ENCODE data around the gene OBSL1.

DNA sequence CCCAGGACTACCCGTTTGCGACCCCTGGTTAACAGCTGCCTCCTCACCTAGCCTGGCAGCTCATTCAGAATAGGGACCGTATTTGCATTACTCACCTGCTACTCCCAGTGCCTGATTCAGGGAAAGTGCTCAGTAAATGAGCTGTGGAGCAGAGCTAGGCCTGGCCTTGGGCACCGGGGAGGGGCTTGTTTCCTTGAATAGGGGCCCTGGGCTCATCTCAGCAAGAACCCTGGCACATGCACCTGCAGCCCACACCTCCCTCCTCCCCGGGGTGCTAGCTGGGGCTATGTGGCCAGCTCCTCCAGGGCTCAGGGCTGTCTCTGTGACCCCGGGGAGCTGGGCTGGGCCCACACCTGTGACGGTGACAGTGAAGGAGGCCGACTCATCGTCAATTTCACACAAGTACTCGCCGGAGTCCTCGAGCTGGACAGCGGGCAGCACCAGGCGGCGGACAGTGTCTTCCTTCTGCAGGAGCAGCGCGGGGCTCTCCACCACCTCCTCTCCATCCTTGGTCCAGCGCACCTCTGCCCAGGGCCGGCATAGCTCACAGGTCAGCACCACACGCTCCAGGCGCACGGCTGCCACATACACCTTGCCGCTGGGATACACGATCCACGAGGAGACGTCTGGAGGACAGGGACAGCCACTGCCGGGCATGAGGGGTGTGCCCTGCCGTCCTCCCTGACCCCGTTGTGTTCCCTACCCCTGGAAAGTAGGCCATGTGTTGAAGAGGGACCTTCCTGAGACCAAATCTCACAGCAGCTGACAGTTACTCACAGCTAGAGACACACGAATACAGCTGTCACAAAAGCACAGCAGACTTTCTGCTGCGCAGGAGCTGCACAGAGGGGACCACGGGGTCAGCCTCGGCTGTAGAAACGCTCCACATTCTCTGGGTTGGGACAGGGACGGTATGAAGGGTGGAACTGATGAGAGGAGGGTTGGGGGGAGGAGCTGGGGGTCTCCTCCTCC is 9.0 kb downstream of the OBSL1 start:
- TF ChIP-seq CTCF (IDR thresholded peaks at IDR 0.05) = no peak
- TF ChIP-seq POLR2AphosphoS5 (IDR thresholded peaks at IDR 0.05; ENCODE audit: low read depth, low read length) = no peak
- no peak; a peak in 1 of 4 replicates for TF ChIP-seq REST (IDR thresholded peaks at IDR 0.05; ENCODE audit: insufficient read depth in 1 of 2, low read depth in 2 of 2, low read length in 1 of 2)

Data from Panc1 (cell line).